ENCODE results near the gene ELFN2.

The ELFN2 gene

GRCh38 chr22:37326726-37327125, 100.6 kb downstream of the ELFN2 start:
- Histone ChIP-seq H3K79me2 (ENCODE audit: insufficient read depth, low read length) (no peaks in the 10 kb centered on the region), H3K36me3 (ENCODE audit: insufficient read depth, low read length) (no peaks in the 10 kb centered on the region), H3K9me2 (replicated peaks; ENCODE audit: low read depth, low read length) (no peaks in the 10 kb centered on the region), H3F3A (ENCODE audit: low read depth) (no peaks in the 10 kb centered on the region), H3K4me1 (ENCODE audit: insufficient read depth, low read length, poor library complexity, severe bottlenecking) (no peaks in the 10 kb centered on the region), H3K4me3 (ENCODE audit: low read length, poor library complexity, severe bottlenecking) (no peak overlapping the region), H3K4me2 (ENCODE audit: low read depth, low read length, poor library complexity, severe bottlenecking) (no peak overlapping the region), H3K9me3 (ENCODE audit: insufficient read depth, low read depth, low read length) (no peaks in the 10 kb centered on the region), H2AFZ (ENCODE audit: low read length) (no peak overlapping the region), H3K27me3 (ENCODE audit: insufficient read depth, low read length, poor library complexity, severe bottlenecking) (no peaks in the 10 kb centered on the region), H3K9ac (ENCODE audit: low read depth, low read length, poor library complexity, severe bottlenecking) (no peak overlapping the region), H4K20me1 (ENCODE audit: insufficient read depth, low read length, poor library complexity, severe bottlenecking) (no peaks in the 10 kb centered on the region)
- TF ChIP-seq CTCF (conservative IDR thresholded peaks at IDR 0.05; ENCODE audit: low read length) (no peak), EZH2phosphoT487 (IDR thresholded peaks at IDR 0.05; ENCODE audit: borderline replicate concordance) (no peak)

GRCh38 chr22:37325039-37325395, 102.3 kb downstream of the ELFN2 start:
- Histone ChIP-seq H3K9ac (ENCODE audit: low read depth, low read length, poor library complexity, severe bottlenecking) (no peak overlapping the region), H2AFZ (ENCODE audit: low read length) (no peak overlapping the region), H3K79me2 (ENCODE audit: insufficient read depth, low read length) (no peaks in the 10 kb centered on the region), H3K4me2 (ENCODE audit: low read depth, low read length, poor library complexity, severe bottlenecking) (no peak overlapping the region), H3K36me3 (ENCODE audit: insufficient read depth, low read length) (no peaks in the 10 kb centered on the region), H3K9me2 (replicated peaks; ENCODE audit: low read depth, low read length) (no peaks in the 10 kb centered on the region), H3K4me3 (ENCODE audit: low read length, poor library complexity, severe bottlenecking) (no peak overlapping the region), H3F3A (ENCODE audit: low read depth) (no peaks in the 10 kb centered on the region), H4K20me1 (ENCODE audit: insufficient read depth, low read length, poor library complexity, severe bottlenecking) (no peaks in the 10 kb centered on the region), H3K4me1 (ENCODE audit: insufficient read depth, low read length, poor library complexity, severe bottlenecking) (no peaks in the 10 kb centered on the region), H3K27me3 (ENCODE audit: insufficient read depth, low read length, poor library complexity, severe bottlenecking) (no peaks in the 10 kb centered on the region), H3K9me3 (ENCODE audit: insufficient read depth, low read depth, low read length) (no peaks in the 10 kb centered on the region)
- TF ChIP-seq EZH2phosphoT487 (IDR thresholded peaks at IDR 0.05; ENCODE audit: borderline replicate concordance), result no peak

- H3K9me2 ChIP-seq (replicated peaks; ENCODE audit: low read depth, low read length), result no peaks in the 10 kb centered on the region
- no peaks in the 10 kb centered on the region for H4K20me1 ChIP-seq (ENCODE audit: insufficient read depth, low read length, poor library complexity, severe bottlenecking)
- no peaks in the 10 kb centered on the region for H3K79me2 ChIP-seq (ENCODE audit: insufficient read depth, low read length)
- no peaks in the 10 kb centered on the region for H3K36me3 ChIP-seq (ENCODE audit: insufficient read depth, low read length)
- no peak overlapping the region for H3K4me3 ChIP-seq (ENCODE audit: low read length, poor library complexity, severe bottlenecking)
- no peaks in the 10 kb centered on the region for H3K27me3 ChIP-seq (ENCODE audit: insufficient read depth, low read length, poor library complexity, severe bottlenecking)
- no peak overlapping the region for H2AFZ ChIP-seq (ENCODE audit: low read length)
- no peaks in the 10 kb centered on the region for H3F3A ChIP-seq (ENCODE audit: low read depth)
- H3K4me2 ChIP-seq (ENCODE audit: low read depth, low read length, poor library complexity, severe bottlenecking), result no peak overlapping the region
- H3K9ac ChIP-seq (ENCODE audit: low read depth, low read length, poor library complexity, severe bottlenecking), result no peak overlapping the region
- H3K9me3 ChIP-seq (ENCODE audit: insufficient read depth, low read depth, low read length), result no peaks in the 10 kb centered on the region
- no peak for TF ChIP-seq EZH2phosphoT487 (IDR thresholded peaks at IDR 0.05; ENCODE audit: borderline replicate concordance)
- no peak for TF ChIP-seq CTCF (conservative IDR thresholded peaks at IDR 0.05; ENCODE audit: low read length)
- H3K4me1 ChIP-seq (ENCODE audit: insufficient read depth, low read length, poor library complexity, severe bottlenecking), result no peaks in the 10 kb centered on the region
Observed at GRCh38 chr22:37324340-37325038, 102.8 kb downstream of the ELFN2 start.

Measured in Loucy (cell line).